A673 (cell line): ENCODE data around the gene SMCHD1. TPM values are rescaled to one million over a fixed set of nuclear protein-coding genes. Genes with fewer than 3 reads are reported as not detected.

ENCODE experiments used
- BruUV-seq: library from RNA; stranded (reverse); fragments of 400-500 nt; replicated peaks from 2 replicates; lab custom pipeline; 2021; lab: Mats Ljungman, UMichigan
- CTCF ChIA-PET: fragments of 300-600 bp; sonication (Branson Sonifier 250); formaldehyde crosslinking; loops from one replicate; lab custom pipeline; 2022; ENCODE audit warnings: antibody characterized with exemption; lab: Charles Lee
- POLR2A ChIA-PET: fragments of 300-600 bp; sonication (Branson Sonifier 250); formaldehyde crosslinking; loops from one replicate; lab custom pipeline; 2022; ENCODE audit warnings: antibody characterized with exemption; ENCODE audit not compliant: low non-redundant PET; lab: Charles Lee
- DNase-seq: peaks from one replicate; pipeline ENCODE4 v3.0.0-alpha.2; 2015; ENCODE audit warnings: low spot score
- H3K27ac ChIP-seq: fragments of 200-600 bp; sonication (generic); 2 replicates; pipeline ENCODE4 v1.5.1; 2016; ENCODE audit warnings: mixed run types, low read depth, mild to moderate bottlenecking, mixed read lengths, antibody characterized with exemption, low read length; ENCODE audit not compliant: poor library complexity, severe bottlenecking
- H3K27me3 ChIP-seq: fragments of 200-600 bp; sonication (generic); replicated peaks from 2 replicates; pipeline ENCODE4 v1.6.1; 2017; ENCODE audit warnings: mixed run types, low read depth, mild to moderate bottlenecking, mixed read lengths, antibody characterized with exemption, low read length; ENCODE audit not compliant: insufficient read depth, poor library complexity
- H3K36me3 ChIP-seq: fragments of 200-600 bp; sonication (generic); 2 replicates; pipeline ENCODE4 v1.6.1; 2016; ENCODE audit warnings: mixed run types, mild to moderate bottlenecking, mixed read lengths, antibody characterized with exemption, low read length; ENCODE audit not compliant: insufficient read depth, poor library complexity, severe bottlenecking
- H3K4me1 ChIP-seq: fragments of 200-600 bp; sonication (generic); 2 replicates; pipeline ENCODE4 v1.6.1; 2017; ENCODE audit warnings: mixed run types, mild to moderate bottlenecking, mixed read lengths, antibody characterized with exemption, low read length; ENCODE audit not compliant: insufficient read depth, poor library complexity, severe bottlenecking
- H3K4me3 ChIP-seq: fragments of 200-600 bp; sonication (generic); 2 replicates; pipeline ENCODE4 v1.5.1; 2016; ENCODE audit warnings: low read depth, mixed run types, mild to moderate bottlenecking, mixed read lengths, low read length; ENCODE audit not compliant: poor library complexity, severe bottlenecking
- H3K9me3 ChIP-seq: fragments of 200-600 bp; sonication (generic); 2 replicates; pipeline ENCODE4 v1.6.1; 2016; ENCODE audit warnings: mixed run types, low read depth, mild to moderate bottlenecking, mixed read lengths, antibody characterized with exemption, low read length; ENCODE audit not compliant: poor library complexity, severe bottlenecking
- CTCF ChIP-seq: fragments of 300-800, 200-600 bp; sonication (generic); conservative IDR thresholded peaks from 2 replicates; pipeline ENCODE4 v1.5.1; 2017; ENCODE audit warnings: low read depth, mild to moderate bottlenecking, antibody characterized with exemption, low read length, moderate library complexity, mixed read lengths
- EZH2 ChIP-seq: fragments of 200-600 bp; sonication (generic); IDR thresholded peaks from 2 replicates; pipeline ENCODE4 v1.6.1; 2017; ENCODE audit warnings: borderline replicate concordance, low read depth, mild to moderate bottlenecking, mixed read lengths, antibody characterized with exemption, low read length; ENCODE audit not compliant: poor library complexity, severe bottlenecking
- intact Hi-C: fragments of 100-400 bp; cut with micrococcal nuclease; formaldehyde crosslinking; loops from one replicate; pipeline ENCODE4 v1.10.0; 2022; ENCODE audit not compliant: unreplicated experiment
- total RNA-seq: library from RNA; stranded (reverse); gene quantifications from 2 replicates; pipeline ENCODE4 v1.2.3, GENCODE V29; 2021

SMCHD1 gene
- total RNA-seq, 1 experiment from 2014 or later = 80.9 TPM

DNA sequence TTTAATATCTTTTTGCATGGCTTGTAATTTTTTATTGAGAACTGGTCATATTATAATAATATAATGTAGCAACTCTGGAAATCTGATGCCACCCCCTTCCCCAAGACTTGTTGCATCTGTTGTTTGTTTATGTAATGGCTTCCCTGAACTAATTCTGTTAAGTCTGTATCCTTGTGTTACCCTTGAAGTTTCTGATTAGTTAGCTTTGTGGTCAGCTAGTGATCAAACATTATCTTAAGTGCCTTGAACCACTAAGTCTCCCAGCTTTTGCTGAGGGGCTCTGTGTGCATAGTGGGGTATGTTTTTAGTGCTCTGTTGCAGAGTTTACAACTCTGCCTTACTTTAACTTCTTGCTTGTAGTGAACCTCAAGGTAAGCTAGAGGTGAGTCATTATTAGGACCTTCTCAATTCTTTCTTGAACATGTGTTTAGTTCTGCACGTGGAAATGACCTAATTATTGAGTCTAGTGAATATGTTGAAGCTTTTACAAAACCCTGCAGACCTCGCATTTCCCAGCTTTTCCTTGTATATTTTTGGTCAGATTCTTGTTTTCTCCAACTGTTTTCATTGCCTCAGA, 24.8 kb downstream of the SMCHD1 start:
- Histone ChIP-seq H3K4me3 (no peak overlapping the region), H3K27ac (no peak overlapping the region), H3K36me3 (peaks cover 57% of the 10 kb centered on the region), H3K27me3 (no peaks in the 10 kb centered on the region), H3K4me1 (peaks cover 4% of the 10 kb centered on the region), H3K9me3 (peaks cover 1% of the 10 kb centered on the region)
- DNase-seq = no peak
- intact Hi-C loops = no loop called here
- CTCF ChIA-PET = no interaction called here
- POLR2A ChIA-PET = no interaction called here
- no TSS peak for BruUV-seq
- no peak for TF ChIP-seq EZH2
- no peak for TF ChIP-seq CTCF

GRCh38 chr18:2681993-2682603, 26.6 kb downstream of the SMCHD1 start:
- no peak for TF ChIP-seq CTCF
- TF ChIP-seq EZH2 = no peak
- ChIA-PET POLR2A (no interaction called here), CTCF (no interaction called here)
- no peaks in the 10 kb centered on the region for H3K27me3 ChIP-seq
- no peak overlapping the region for H3K27ac ChIP-seq
- peaks cover 19% of the 10 kb centered on the region for H3K9me3 ChIP-seq
- peaks cover 4% of the 10 kb centered on the region for H3K4me1 ChIP-seq
- peaks cover 58% of the 10 kb centered on the region for H3K36me3 ChIP-seq
- BruUV-seq = no TSS peak
- DNase-seq = no peak
- H3K4me3 ChIP-seq = no peak overlapping the region
- intact Hi-C loops = no loop called here

DNA sequence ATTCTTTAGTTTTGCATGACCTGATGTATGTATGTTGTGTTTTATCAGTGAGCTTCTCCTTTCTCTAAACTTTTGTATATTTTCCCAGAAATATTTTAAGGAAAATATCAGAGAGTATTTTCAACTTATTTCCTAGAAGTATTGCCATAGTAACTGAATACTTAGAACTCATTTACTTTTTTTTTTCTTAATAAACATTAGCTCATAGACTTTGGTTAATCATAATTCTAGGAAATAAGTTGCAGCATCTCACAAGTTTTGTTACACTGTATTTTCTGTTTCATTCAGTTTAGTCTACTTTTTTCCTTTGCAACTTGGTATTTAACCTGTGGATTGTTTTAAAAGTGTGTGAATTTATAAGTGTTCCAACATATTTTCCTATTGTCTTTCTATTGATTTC, 27.5 kb downstream of the SMCHD1 start:
- TF ChIP-seq CTCF (no peak), EZH2 (no peak)
- DNase-seq = no peak
- no peak overlapping the region for H3K27ac ChIP-seq
- BruUV-seq = no TSS peak
- intact Hi-C loops = no loop called here
- no peak overlapping the region for H3K4me3 ChIP-seq
- no peaks in the 10 kb centered on the region for H3K27me3 ChIP-seq
- peaks cover 26% of the 10 kb centered on the region for H3K9me3 ChIP-seq
- CTCF ChIA-PET = no interaction called here
- H3K36me3 ChIP-seq = peaks cover 66% of the 10 kb centered on the region
- POLR2A ChIA-PET = no interaction called here
- H3K4me1 ChIP-seq = peaks cover 4% of the 10 kb centered on the region
